ENCODE measurements around the gene AOAH.

GRCh38 chr7:36605261-36606051 is 118.8 kb downstream of the AOAH start:
- no peak for TF ChIP-seq CTCF (IDR thresholded peaks at IDR 0.05; ENCODE audit: low read depth, low read length, poor library complexity, severe bottlenecking)
- no peak for TF ChIP-seq EZH2phosphoT487 (IDR thresholded peaks at IDR 0.05; ENCODE audit: borderline replicate concordance, low read length)

Data from DOHH2 (cell line).